K562 treated with DMSO at 1 percent for 4 hours (cell line): Measurements from ENCODE around the gene OR4S1. TPM values are rescaled to one million over a fixed set of nuclear protein-coding genes. Genes with fewer than 3 reads are reported as not detected.

Experiments used
- total RNA-seq: library from RNA; unstranded; fragments of 300-600 nt; gene quantifications from 2 replicates; pipeline ENCODE4 v1.2.3, GENCODE V29; 2022; ENCODE audit not compliant: insufficient read depth

The OR4S1 gene, protein sequence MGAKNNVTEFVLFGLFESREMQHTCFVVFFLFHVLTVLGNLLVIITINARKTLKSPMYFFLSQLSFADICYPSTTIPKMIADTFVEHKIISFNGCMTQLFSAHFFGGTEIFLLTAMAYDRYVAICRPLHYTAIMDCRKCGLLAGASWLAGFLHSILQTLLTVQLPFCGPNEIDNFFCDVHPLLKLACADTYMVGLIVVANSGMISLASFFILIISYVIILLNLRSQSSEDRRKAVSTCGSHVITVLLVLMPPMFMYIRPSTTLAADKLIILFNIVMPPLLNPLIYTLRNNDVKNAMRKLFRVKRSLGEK
- not detected in 2 replicates for total RNA-seq

DNA sequence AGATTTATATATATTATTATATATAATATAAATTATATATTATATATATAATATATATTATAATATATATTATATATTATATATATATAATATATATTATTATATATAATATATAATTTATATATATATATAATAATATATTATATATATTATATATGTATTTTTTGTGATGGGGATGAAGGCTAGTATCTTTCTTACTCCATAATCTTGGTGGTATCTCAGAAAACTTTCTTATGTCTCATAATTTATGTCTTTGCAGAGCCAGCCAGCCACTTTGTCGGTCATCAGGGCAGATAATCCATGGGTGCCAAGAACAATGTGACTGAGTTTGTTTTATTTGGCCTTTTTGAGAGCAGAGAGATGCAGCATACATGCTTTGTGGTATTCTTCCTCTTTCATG lies at the start of gene OR4S1:
OR4S1 (plus strand) TSS at position 301 of the 400 bp plus-strand sequence; CDS start at position 301, 0 bp downstream.

DNA sequence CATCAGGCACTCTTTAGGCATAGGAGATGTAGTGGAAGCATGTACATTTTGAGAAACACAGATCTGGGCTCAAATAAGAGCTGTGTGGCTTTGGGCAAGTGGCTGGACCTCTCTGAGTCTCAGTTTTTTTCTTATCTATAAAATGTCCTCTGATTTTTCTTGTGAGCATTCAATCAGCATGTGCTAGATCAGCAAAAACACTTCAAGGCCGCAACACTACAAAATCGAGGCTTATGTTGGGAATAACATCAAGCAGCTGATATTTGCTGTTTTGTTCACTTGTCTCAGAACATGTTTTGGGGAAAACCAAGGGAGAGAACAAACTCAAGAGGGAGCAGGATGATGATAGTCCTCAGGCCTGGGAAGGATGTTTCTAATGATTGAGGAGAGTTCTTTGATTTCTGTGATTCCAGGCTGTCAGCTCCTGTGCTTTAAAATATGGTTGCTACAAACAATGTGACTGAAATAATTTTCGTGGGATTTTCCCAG lies 42.6 kb upstream of the OR4S1 start, which contains the start of gene OR4X1:
OR4X1 (plus strand) TSS at position 439 of the 489 bp plus-strand sequence; CDS start at position 439, 0 bp downstream.

DNA sequence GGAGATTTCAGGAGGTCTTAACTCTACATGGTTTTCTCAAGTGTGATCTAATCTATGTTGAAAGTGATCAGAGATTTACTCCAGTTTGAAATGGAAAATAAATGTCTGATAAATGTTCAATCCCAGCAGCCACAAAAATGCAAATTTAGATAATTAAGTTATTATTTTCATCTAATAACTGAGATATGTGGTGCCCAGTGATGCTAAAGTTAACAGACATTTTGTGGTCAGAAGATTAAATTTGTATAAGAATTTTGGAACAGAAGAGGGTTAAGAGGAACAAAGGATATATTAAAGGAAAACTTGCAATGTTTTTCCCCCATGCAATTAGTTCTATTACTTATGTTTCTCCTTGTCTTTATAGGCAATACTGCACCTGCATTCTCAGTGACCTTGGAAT lies 18.6 kb downstream of the OR4S1 start, which contains the start of gene OR4C3:
OR4C3 (plus strand) TSS at position 301 of the 400 bp plus-strand sequence. CDS start 102 bp downstream, outside the sequence.

Other genes with a start within 250 kb of the OR4S1 start
- gene OR4B1, start 89.4 kb upstream of the OR4S1 start, total RNA-seq = not detected in 2 replicates
- not detected in 2 replicates for gene OR4X2, start 61.1 kb upstream of the OR4S1 start, total RNA-seq
- gene OR4X1, start 42.4 kb upstream of the OR4S1 start, total RNA-seq = not detected in 2 replicates
- gene OR4C3, start 18.7 kb downstream of the OR4S1 start, total RNA-seq = not detected in 2 replicates
- gene OR4C5, start 60.2 kb downstream of the OR4S1 start, total RNA-seq = not detected in 2 replicates
- gene OR4A47, start 182.6 kb downstream of the OR4S1 start, total RNA-seq = not detected in 2 replicates